Heart left ventricle (tissue), 16 donors: ENCODE measurements around the gene FASTK. TPM values are rescaled to one million over a fixed set of nuclear protein-coding genes. Genes with fewer than 3 reads are reported as not detected.
A peak's percentile ranks its signal among the peaks of the same experiment; 100 is the strongest.

Source experiments
- ATAC-seq, 4 donors: fragments of 200-7000 bp; cut with Tn5 transposase; one replicate each; pipeline ENCODE4 v1.9.1; 2020 to 2022; ENCODE audit warnings: moderate library complexity in 4 of 4, mild to moderate bottlenecking in 3 of 4, moderate number of reproducible peaks in 1 of 4
- DNase-seq, 5 donors: peaks; one replicate each; pipeline ENCODE4 v3.0.0-alpha.2; 2020
- H3K27ac ChIP-seq, 12 donors: fragments of 200-600 bp; sonication (generic) in 4 of 12; one replicate each; pipeline versions ENCODE4 v1.5.0 to v1.8.0; 2016 to 2022; ENCODE audit warnings: mild to moderate bottlenecking in 2 of 12
- H3K27me3 ChIP-seq, 9 donors: fragments of 200-600 bp; sonication (generic) in 2 of 9; one replicate each; pipeline versions ENCODE4 v1.5.1 to v1.8.0; 2016 to 2022; ENCODE audit warnings: mild to moderate bottlenecking in 3 of 9
- H3K36me3 ChIP-seq, 9 donors: fragments of 200-600 bp; sonication (generic) in 2 of 9; one replicate each; pipeline versions ENCODE4 v1.5.0 to v1.8.0; 2018 to 2022; ENCODE audit warnings: mild to moderate bottlenecking in 2 of 9
- H3K4me1 ChIP-seq, 12 donors: fragments of 200-600 bp; sonication (generic) in 4 of 12; one replicate each; pipeline versions ENCODE4 v1.5.0 to v1.8.0; 2016 to 2022; ENCODE audit warnings: mild to moderate bottlenecking in 3 of 12
- H3K4me3 ChIP-seq, 12 donors: fragments of 200-600 bp; sonication (generic) in 4 of 12; one replicate each; pipeline versions ENCODE4 v1.5.0 to v1.8.0; 2017 to 2022; ENCODE audit warnings: mild to moderate bottlenecking in 9 of 12, moderate library complexity in 4 of 12
- H3K9me3 ChIP-seq, 12 donors: fragments of 200-600 bp; sonication (generic) in 4 of 12; one replicate each; pipeline versions ENCODE4 v1.5.0 to v1.8.0; 2016 to 2022; ENCODE audit warnings: mild to moderate bottlenecking in 1 of 12
- CTCF ChIP-seq, 12 donors: fragments of 200-600 bp; sonication (generic) in 4 of 12; IDR thresholded peaks; one replicate each; pipeline versions ENCODE4 v1.5.0 to v1.8.0; 2018 to 2022; ENCODE audit warnings: antibody characterized with exemption in 12 of 12, mild to moderate bottlenecking in 5 of 12
- POLR2A ChIP-seq, 2 donors: fragments of 450-650 bp; IDR thresholded peaks; one replicate each; pipeline ENCODE4 v1.6.1; 2017; ENCODE audit warnings: antibody characterized with exemption in 2 of 2, mild to moderate bottlenecking in 2 of 2, moderate library complexity in 2 of 2
- WGBS, 4 donors: extraction: QIAGEN DNeasy Blood & Tissue Kit in 2 of 4; methylation state at CpG; one replicate each; pipeline versions ENCODE4 v1.1.5 to v1.1.7; 2013 to 2018; 5-methylcytosine and 5-hydroxymethylcytosine counted together
- intact Hi-C, 10 donors: fragments of 100-400 bp; cut with DNase I; formaldehyde crosslinking; loops; one replicate each; pipeline versions ENCODE4 v1.11.1 to v1.14.2; 2022
- polyA plus RNA-seq, 2 donors: library from polyadenylated mRNA; stranded (reverse); fragments of 200-250 nt; gene quantifications; one replicate each; pipeline ENCODE4 v1.2.3, GENCODE V29; 2013
- total RNA-seq, 9 donors: library from RNA; depleted of rRNA in 2 of 9; stranded (reverse); fragments of >200 nt in 2 of 9; fragmentation: NEBNext Ultra II Directional in 3 of 9; extraction: Animal tissue kit (Norgen Biotek cat#: 25700) in 3 of 9; gene quantifications; one replicate each; pipeline versions ENCODE4 v1.1.0 to v1.2.4, GENCODE V29; 2016 to 2023
- donor health status: ischemic (EF 13 %, LVEDD 7.1; RV severe dilation, severe dysfunction).
- donor health status: healthy with polysubstance abuse.
- donor health status: DM: no; HTN: yes; CAD: no.
- donor health status: DM: no; HTN: no; CAD: no.
- donor health status: ischemic (EF 25% LVEDD 6.9; RV normal size, moderate dysfunction).
- donor health status: ischemic (EF 25% LVEDD 5.7; RV mildly dilated, moderate dysfunction).
- donor health status: healthy.
- donor health status: DM: yes; HTN: yes; CAD: no.
- donor health status: ischemic (EF 35%, LVEDD 5.7; RV mildly dilated, moderate dysfunction).
- donor health status: nonischemic (EF 11% LVEDD 7.7; RV severe dilation, severe dysfunction).
- donor health status: DM: yes; HTN: yes; CAD: no.
- donor health status: PGD.
- donor health status: ischemic (EF 29% LVEDD 5.4; RV normal size, mild dysfunction).
- donor health status: nonischemic (EF 23%, LVEDD 6.1; RV moderate dilation, normal function).

Gene FASTK
- total and polyA plus RNA-seq, 11 donors = 59.9 to 168 (median 77.7) TPM

- ATAC-seq (no peak), DNase-seq (no peak)
- WGBS, 4 donors = 88 to 95% (median 91%) methylated on average over 25 to 29 of the region's 29 CpGs
- no peak for TF ChIP-seq CTCF (IDR thresholded peaks at IDR 0.05)
- no peak for TF ChIP-seq POLR2A (IDR thresholded peaks at IDR 0.05)
- Histone ChIP-seq H3K4me3 (no peak overlapping the region), H3K9me3 (no peaks in the 10 kb centered on the region), H3K4me1 (peaks cover 0 to 32% (median 9%) of the 10 kb centered on the region in 12 donors), H3K27me3 (no peaks in the 10 kb centered on the region), H3K36me3 (peaks cover 0 to 76% (median 52%) of the 10 kb centered on the region in 9 donors), H3K27ac (no peak overlapping the region)
- intact Hi-C loops = loop anchor here in 9 of 10 donors (2.0 to 10.0 kb wide), 6 partner anchors 120 to 185 kb away; partner anchors contain the start of gene SMARCD3 (in 7 of the 9)
Measured at GRCh38 chr7:151122796-151123157, 42.2 kb upstream of the FASTK start.

- intact Hi-C loops = loop anchor here in 9 of 10 donors (2.0 to 10.0 kb wide), 6 partner anchors 120 to 185 kb away; partner anchors contain the start of gene SMARCD3 (in 7 of the 9)
- no peak for DNase-seq
Measured at GRCh38 chr7:151122276-151122675, 41.7 kb upstream of the FASTK start.

GRCh38 chr7:151121380-151122170 lies 41.0 kb upstream of the FASTK start:
- Histone ChIP-seq H3K27me3 (no peaks in the 10 kb centered on the region), H3K4me1 (peaks cover 0 to 30% (median 9%) of the 10 kb centered on the region in 12 donors), H3K4me3 (no peak overlapping the region), H3K9me3 (no peaks in the 10 kb centered on the region), H3K27ac (no peak overlapping the region), H3K36me3 (peaks cover 0 to 73% (median 54%) of the 10 kb centered on the region in 9 donors)
- 83 to 84% (median 83%) methylated on average over 28 to 30 of the region's 30 CpGs for WGBS, 4 donors
- ATAC-seq (no peak), DNase-seq (no peak)
- TF ChIP-seq POLR2A (IDR thresholded peaks at IDR 0.05) = no peak
- TF ChIP-seq CTCF (IDR thresholded peaks at IDR 0.05) = no peak
- intact Hi-C loops = loop anchor here in 9 of 10 donors (2.0 to 10.0 kb wide), 6 partner anchors 121 to 186 kb away; partner anchors contain the start of gene SMARCD3 (in 7 of the 9)

More at GRCh38 chr7:151122276-151122675, 41.7 kb upstream of the FASTK start:
- Histone ChIP-seq H3K4me3 (no peak overlapping the region), H3K27ac (no peak overlapping the region), H3K4me1 (peaks cover 0 to 32% (median 9%) of the 10 kb centered on the region in 12 donors), H3K9me3 (no peaks in the 10 kb centered on the region), H3K36me3 (peaks cover 0 to 75% (median 54%) of the 10 kb centered on the region in 9 donors), H3K27me3 (no peaks in the 10 kb centered on the region)
- peak in 3 of 4 donors; percentile 16 to 48 (median 26) for ATAC-seq
- peak in 6 of 12 donors; percentile 7 to 28 (median 13) for TF ChIP-seq CTCF (IDR thresholded peaks at IDR 0.05)
- TF ChIP-seq POLR2A (IDR thresholded peaks at IDR 0.05) = no peak
- WGBS, 4 donors = 75 to 88% (median 85%) methylated on average over 24 of the region's 24 CpGs

GRCh38 chr7:151120896-151121295 lies 40.3 kb upstream of the FASTK start:
- Histone ChIP-seq H3K4me1 (peaks cover 0 to 26% (median 9%) of the 10 kb centered on the region in 12 donors), H3K9me3 (no peaks in the 10 kb centered on the region), H3K27me3 (no peaks in the 10 kb centered on the region), H3K36me3 (peaks cover 0 to 73% (median 54%) of the 10 kb centered on the region in 9 donors), H3K4me3 (no peak overlapping the region), H3K27ac (no peak overlapping the region)
- WGBS, 4 donors = 90 to 94% (median 92%) methylated on average over 22 of the region's 22 CpGs
- DNase-seq = no peak
- no peak for ATAC-seq
- intact Hi-C loops = loop anchor here in 9 of 10 donors (5.0 to 10.0 kb wide), 5 partner anchors 121 to 186 kb away; partner anchors contain the start of gene SMARCD3 (in 7 of the 9)
- no peak for TF ChIP-seq CTCF (IDR thresholded peaks at IDR 0.05)
- no peak for TF ChIP-seq POLR2A (IDR thresholded peaks at IDR 0.05)
